PC-3 (cell line): ENCODE measurements around the gene TEAD1. TPM values are rescaled to one million over a fixed set of nuclear protein-coding genes. Genes with fewer than 3 reads are reported as not detected.

Experiments used
- ATAC-seq: fragments of 200-7000 bp; cut with Tn5 transposase; 2 replicates; pipeline ENCODE4 v1.9.1; 2020; ENCODE audit warnings: mild to moderate bottlenecking, moderate library complexity
- BruUV-seq: library from RNA; stranded (reverse); fragments of 400-500 nt; replicated peaks from 2 replicates; lab custom pipeline; 2021; lab: Mats Ljungman, UMichigan
- CTCF ChIA-PET: fragments of 300-600 bp; sonication (Branson Sonifier 250); formaldehyde crosslinking; loops from one replicate; lab custom pipeline; 2022; ENCODE audit warnings: antibody characterized with exemption; lab: Charles Lee
- POLR2A ChIA-PET: fragments of 300-600 bp; sonication (Branson Sonifier 250); formaldehyde crosslinking; loops from one replicate; lab custom pipeline; 2022; ENCODE audit warnings: antibody characterized with exemption; ENCODE audit not compliant: unreplicated experiment; lab: Charles Lee
- DNase-seq: peaks from one replicate; pipeline ENCODE4 v3.0.0-alpha.2; 2015
- H2AFZ ChIP-seq: fragments of 300-600 bp; sonication (generic); 2 replicates; pipeline ENCODE4 v1.6.0; 2016; ENCODE audit warnings: antibody characterized with exemption, low read length
- H3F3A ChIP-seq: fragments of 300-600 bp; sonication (generic); one replicate; pipeline ENCODE4 v1.6.0; 2017; ENCODE audit warnings: antibody characterized with exemption, low read length, control low read depth, mild to moderate bottlenecking; ENCODE audit not compliant: unreplicated experiment
- H3K27ac ChIP-seq: fragments of 300-600 bp; sonication (generic); 2 replicates; pipeline ENCODE4 v1.5.1; 2016; ENCODE audit warnings: mild to moderate bottlenecking, low read length
- H3K27me3 ChIP-seq: fragments of 300-600 bp; sonication (generic); 2 replicates; pipeline ENCODE4 v1.6.1; 2016; ENCODE audit warnings: low read length, mixed read lengths
- H3K36me3 ChIP-seq: fragments of 300-600 bp; sonication (generic); 2 replicates; pipeline ENCODE4 v1.6.1; 2016; ENCODE audit warnings: low read depth, mixed run types, low read length, mixed read lengths
- H3K4me1 ChIP-seq: fragments of 300-600 bp; sonication (generic); 2 replicates; pipeline ENCODE4 v1.5.1; 2016; ENCODE audit warnings: low read length; ENCODE audit not compliant: insufficient read depth
- H3K4me2 ChIP-seq: fragments of 300-600 bp; sonication (generic); 2 replicates; pipeline ENCODE4 v1.6.0; 2016; ENCODE audit warnings: low read length
- H3K4me3 ChIP-seq: fragments of 300-600 bp; sonication (generic); 2 replicates; pipeline ENCODE4 v1.5.1; 2016; ENCODE audit warnings: mild to moderate bottlenecking, low read length, mixed read lengths
- H3K79me2 ChIP-seq: fragments of 300-600 bp; sonication (generic); 2 replicates; pipeline ENCODE4 v1.6.1; 2017; ENCODE audit warnings: low read length, mixed read lengths
- H3K9ac ChIP-seq: fragments of 300-600 bp; sonication (generic); 2 replicates; pipeline ENCODE4 v1.6.0; 2016; ENCODE audit warnings: mild to moderate bottlenecking, low read length
- H3K9me2 ChIP-seq: fragments of 300-600 bp; sonication (generic); replicated peaks from 2 replicates; pipeline ENCODE4 v1.6.1; 2016; ENCODE audit warnings: mixed run types, low read length, mixed read lengths
- H3K9me3 ChIP-seq: fragments of 300-600 bp; sonication (generic); 2 replicates; pipeline ENCODE4 v1.6.1; 2016; ENCODE audit warnings: low read length, mixed read lengths
- H4K20me1 ChIP-seq: fragments of 300-600 bp; sonication (generic); 2 replicates; pipeline ENCODE4 v1.6.1; 2016; ENCODE audit warnings: low read length, mixed read lengths
- EZH2 ChIP-seq: fragments of 300-600 bp; sonication (generic); IDR thresholded peaks from one replicate; pipeline ENCODE4 v1.6.1; 2017; ENCODE audit warnings: antibody characterized with exemption, mild to moderate bottlenecking, low read length; ENCODE audit not compliant: unreplicated experiment
- EZH2phosphoT487 ChIP-seq: fragments of 300-600 bp; sonication (generic); IDR thresholded peaks from 2 replicates; pipeline ENCODE4 v1.6.1; 2018; ENCODE audit warnings: mild to moderate bottlenecking, antibody characterized with exemption, low read length, borderline replicate concordance
- intact Hi-C: fragments of 100-400 bp; cut with micrococcal nuclease; formaldehyde crosslinking; loops from 2 replicates; pipeline ENCODE4 v1.9.0; 2023
- total RNA-seq: library from RNA; depleted of rRNA; stranded (reverse); fragments of >200 nt; gene quantifications from 2 replicates; pipeline ENCODE4 v1.2.3, GENCODE V29; 2014
- TF ChIP-seq, protein P1 (sequence below): fragments of 300-600 bp; sonication (generic); conservative IDR thresholded peaks from 2 replicates; pipeline ENCODE4 v1.5.1; 2017; ENCODE audit warnings: antibody characterized with exemption, low read depth, mild to moderate bottlenecking, low read length

The TEAD1 gene
- total RNA-seq, 1 experiment from 2014 or later, result 70.2 TPM

DNA sequence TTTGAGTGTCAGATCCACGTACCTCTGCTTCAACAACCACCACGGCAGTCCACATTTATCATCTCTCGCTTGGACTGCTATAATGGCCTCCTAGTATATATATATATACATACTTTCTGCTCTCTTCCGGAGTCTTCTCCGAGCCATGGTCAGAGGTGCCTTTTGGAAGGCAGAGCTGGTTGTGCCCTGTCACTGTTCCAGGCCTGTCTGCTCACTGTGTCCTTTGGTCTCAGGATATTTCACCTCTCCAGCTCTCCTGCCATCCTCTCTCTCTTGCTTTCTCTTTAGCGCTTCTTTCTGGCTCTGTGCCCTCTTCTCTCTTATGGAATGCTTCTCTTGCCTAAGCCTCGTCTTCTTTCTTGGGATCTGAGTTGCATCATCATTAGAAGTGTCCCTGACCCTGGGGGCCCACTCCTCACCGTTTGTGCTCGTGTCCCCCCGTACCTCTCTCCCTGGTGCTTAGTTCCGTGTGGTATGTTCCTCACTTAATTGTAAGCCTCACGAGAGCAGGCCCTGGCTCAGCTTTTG, 248.8 kb downstream of the TEAD1 start:
- TF ChIP-seq, protein P1, sequence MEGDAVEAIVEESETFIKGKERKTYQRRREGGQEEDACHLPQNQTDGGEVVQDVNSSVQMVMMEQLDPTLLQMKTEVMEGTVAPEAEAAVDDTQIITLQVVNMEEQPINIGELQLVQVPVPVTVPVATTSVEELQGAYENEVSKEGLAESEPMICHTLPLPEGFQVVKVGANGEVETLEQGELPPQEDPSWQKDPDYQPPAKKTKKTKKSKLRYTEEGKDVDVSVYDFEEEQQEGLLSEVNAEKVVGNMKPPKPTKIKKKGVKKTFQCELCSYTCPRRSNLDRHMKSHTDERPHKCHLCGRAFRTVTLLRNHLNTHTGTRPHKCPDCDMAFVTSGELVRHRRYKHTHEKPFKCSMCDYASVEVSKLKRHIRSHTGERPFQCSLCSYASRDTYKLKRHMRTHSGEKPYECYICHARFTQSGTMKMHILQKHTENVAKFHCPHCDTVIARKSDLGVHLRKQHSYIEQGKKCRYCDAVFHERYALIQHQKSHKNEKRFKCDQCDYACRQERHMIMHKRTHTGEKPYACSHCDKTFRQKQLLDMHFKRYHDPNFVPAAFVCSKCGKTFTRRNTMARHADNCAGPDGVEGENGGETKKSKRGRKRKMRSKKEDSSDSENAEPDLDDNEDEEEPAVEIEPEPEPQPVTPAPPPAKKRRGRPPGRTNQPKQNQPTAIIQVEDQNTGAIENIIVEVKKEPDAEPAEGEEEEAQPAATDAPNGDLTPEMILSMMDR, result no peak
- TF ChIP-seq EZH2 (no peak), EZH2phosphoT487 (no peak)
- Histone ChIP-seq H3K4me1 (no peaks in the 10 kb centered on the region), H3K27ac (no peak overlapping the region), H3K36me3 (0 out of 2 replicates have a peak, but pooled peaks cover 3% of the 10 kb centered on the region), H3K79me2 (no peaks in the 10 kb centered on the region), H3K9me2 (no peaks in the 10 kb centered on the region), H4K20me1 (no peaks in the 10 kb centered on the region), H3K9ac (no peak overlapping the region), H3K4me2 (no peak overlapping the region), H2AFZ (no peak overlapping the region), H3K9me3 (no peaks in the 10 kb centered on the region), H3K4me3 (no peak overlapping the region), H3K27me3 (no peaks in the 10 kb centered on the region), H3F3A (no peaks in the 10 kb centered on the region)
- ChIA-PET POLR2A (no interaction called here), CTCF (interaction anchor here (0.6 kb wide), 1 partner anchor 87 kb away, joined by 3 read pairs; no protein-coding TSS in a partner anchor)
- BruUV-seq, result no TSS peak
- intact Hi-C loops, result no loop called here
- DNase-seq (no peak), ATAC-seq (no peak)

DNA sequence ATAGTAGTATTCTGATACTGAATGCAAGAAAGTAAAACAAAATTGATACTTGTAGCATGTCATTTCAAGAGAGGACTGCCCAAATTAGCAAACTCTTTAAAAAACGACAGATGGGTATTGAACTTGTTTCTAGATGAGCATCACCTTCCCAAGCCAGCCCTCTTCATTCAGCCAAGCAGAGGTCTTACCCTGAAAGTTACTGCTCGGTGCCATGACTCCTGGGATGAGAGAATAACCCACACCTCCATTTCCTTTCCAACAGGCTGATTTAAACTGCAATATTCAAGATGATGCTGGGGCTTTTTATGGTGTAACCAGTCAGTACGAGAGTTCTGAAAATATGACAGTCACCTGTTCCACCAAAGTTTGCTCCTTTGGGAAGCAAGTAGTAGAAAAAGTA, 250.4 kb downstream of the TEAD1 start:
- no peaks in the 10 kb centered on the region for H4K20me1 ChIP-seq
- TF ChIP-seq, protein P1, result no peak
- ATAC-seq (no peak), DNase-seq (no peak)
- H3K27me3 ChIP-seq, result no peaks in the 10 kb centered on the region
- H3K4me1 ChIP-seq, result no peaks in the 10 kb centered on the region
- H3K4me3 ChIP-seq, result no peak overlapping the region
- H3K27ac ChIP-seq, result no peak overlapping the region
- H3K9me3 ChIP-seq, result no peaks in the 10 kb centered on the region
- H2AFZ ChIP-seq, result no peak overlapping the region
- intact Hi-C loops, result no loop called here
- H3K36me3 ChIP-seq, result 0 out of 2 replicates have a peak, but pooled peaks cover 3% of the 10 kb centered on the region
- no peaks in the 10 kb centered on the region for H3K9me2 ChIP-seq
- no peak overlapping the region for H3K4me2 ChIP-seq
- H3F3A ChIP-seq, result no peaks in the 10 kb centered on the region
- no peak overlapping the region for H3K9ac ChIP-seq
- no TSS peak for BruUV-seq
- H3K79me2 ChIP-seq, result no peaks in the 10 kb centered on the region
- ChIA-PET CTCF (no interaction called here), POLR2A (no interaction called here)

DNA sequence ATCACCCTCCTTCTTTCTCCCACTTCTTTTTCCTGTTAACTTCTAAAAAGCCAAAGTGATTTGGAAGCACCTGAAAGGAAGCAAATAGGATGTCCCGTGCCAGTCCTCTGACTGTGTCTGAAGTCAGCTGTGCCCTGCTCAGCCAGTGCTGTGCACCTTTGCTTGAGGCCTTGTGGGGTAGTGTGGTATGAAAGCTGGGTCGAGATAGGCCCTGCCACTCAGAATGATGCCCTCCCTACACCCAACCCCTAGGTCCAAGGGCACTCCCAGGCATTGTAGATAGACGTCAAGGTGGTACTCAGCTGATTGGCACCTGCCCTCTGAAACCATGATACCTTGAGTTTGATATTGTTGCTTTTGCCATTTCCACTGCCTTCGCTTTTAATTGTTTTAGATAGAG, 251.3 kb downstream of the TEAD1 start:
- peaks cover 5% of the 10 kb centered on the region; the same call in 1 of the 2 replicates for H3K36me3 ChIP-seq
- no peaks in the 10 kb centered on the region for H3K27me3 ChIP-seq
- no peak for ATAC-seq

More for the DNA sequence above, 251.3 kb downstream of the TEAD1 start:
- ChIA-PET CTCF (no interaction called here), POLR2A (no interaction called here)
- Histone ChIP-seq H3K27ac (no peak overlapping the region), H3K4me1 (no peaks in the 10 kb centered on the region), H2AFZ (no peak overlapping the region), H3K9me2 (no peaks in the 10 kb centered on the region), H4K20me1 (no peaks in the 10 kb centered on the region), H3K9me3 (no peaks in the 10 kb centered on the region), H3K4me2 (no peak overlapping the region), H3K79me2 (no peaks in the 10 kb centered on the region), H3K9ac (no peak overlapping the region), H3F3A (no peaks in the 10 kb centered on the region), H3K4me3 (no peak overlapping the region)
- no peak for DNase-seq
- TF ChIP-seq EZH2phosphoT487 (no peak), EZH2 (no peak)
- TF ChIP-seq, protein P1, result no peak
- BruUV-seq, result no TSS peak
- intact Hi-C loops, result no loop called here
